OCI-LY1 (cell line): ENCODE data around the gene LIX1L.

Experiments
- CTCF ChIP-seq: fragments of 200-600 bp; sonication (generic), shearing (Covaris generic); IDR thresholded peaks from 2 replicates; pipeline ENCODE4 v1.5.1; 2017; ENCODE audit warnings: mild to moderate bottlenecking, antibody characterized with exemption, low read length, moderate library complexity, mixed read lengths
- EZH2 ChIP-seq: fragments of 200-600 bp; sonication (generic), shearing (Covaris generic); IDR thresholded peaks from 2 replicates; pipeline ENCODE4 v1.8.0; 2017; ENCODE audit warnings: borderline replicate concordance, mixed run types, mild to moderate bottlenecking, antibody characterized with exemption, low read length, moderate library complexity, mixed read lengths

DNA sequence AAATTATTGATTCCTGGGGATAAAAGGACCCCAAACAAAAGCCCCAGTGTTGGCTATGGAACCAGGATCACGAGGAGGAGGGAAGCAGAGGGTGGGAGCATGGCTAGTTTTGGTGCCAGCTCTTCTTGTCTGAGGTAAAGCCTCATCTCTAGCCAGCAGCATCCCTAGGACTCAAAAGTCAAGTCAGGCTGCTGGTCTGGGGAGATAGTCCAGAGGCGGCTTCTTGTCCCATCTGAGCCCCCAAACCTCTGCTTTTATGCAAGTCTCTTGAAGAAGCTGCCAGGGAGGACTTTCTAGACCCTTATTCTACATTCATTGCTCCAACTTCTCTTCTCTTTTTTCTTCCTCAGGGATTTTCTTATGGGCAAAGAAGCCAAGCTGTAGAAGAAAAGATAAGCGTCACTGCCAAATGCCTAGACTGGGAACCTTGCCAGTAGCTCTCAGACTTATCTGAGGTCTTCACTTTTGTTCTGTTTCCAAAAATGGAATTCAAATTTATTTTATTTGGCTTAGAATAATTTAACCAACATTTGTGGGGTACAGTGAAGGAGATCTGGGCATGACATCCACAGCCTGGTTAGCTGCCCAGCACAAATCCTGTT lies 65.2 kb downstream of the LIX1L start:
- TF ChIP-seq CTCF (no peak), EZH2 (no peak)
